GM18519 (cell line): Measurements from ENCODE around the gene SNX20.

ENCODE experiments used
- ATAC-seq: cut with Tn5 transposase; IDR thresholded peaks from one replicate; pipeline ENCODE4 v1.9.1; 2021; ENCODE audit warnings: mild to moderate bottlenecking, moderate library complexity; ENCODE audit not compliant: unreplicated experiment, low FRiP score

SNX20 gene, protein sequence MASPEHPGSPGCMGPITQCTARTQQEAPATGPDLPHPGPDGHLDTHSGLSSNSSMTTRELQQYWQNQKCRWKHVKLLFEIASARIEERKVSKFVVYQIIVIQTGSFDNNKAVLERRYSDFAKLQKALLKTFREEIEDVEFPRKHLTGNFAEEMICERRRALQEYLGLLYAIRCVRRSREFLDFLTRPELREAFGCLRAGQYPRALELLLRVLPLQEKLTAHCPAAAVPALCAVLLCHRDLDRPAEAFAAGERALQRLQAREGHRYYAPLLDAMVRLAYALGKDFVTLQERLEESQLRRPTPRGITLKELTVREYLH

GRCh38 chr16:50681021-50681885 lies at the start of gene SNX20:
Gene SNX20, minus strand, starts transcription at chr16:50681312. Its CDS starts 3,786 bp downstream, at chr16:50677526.
- no peak for ATAC-seq

DNA sequence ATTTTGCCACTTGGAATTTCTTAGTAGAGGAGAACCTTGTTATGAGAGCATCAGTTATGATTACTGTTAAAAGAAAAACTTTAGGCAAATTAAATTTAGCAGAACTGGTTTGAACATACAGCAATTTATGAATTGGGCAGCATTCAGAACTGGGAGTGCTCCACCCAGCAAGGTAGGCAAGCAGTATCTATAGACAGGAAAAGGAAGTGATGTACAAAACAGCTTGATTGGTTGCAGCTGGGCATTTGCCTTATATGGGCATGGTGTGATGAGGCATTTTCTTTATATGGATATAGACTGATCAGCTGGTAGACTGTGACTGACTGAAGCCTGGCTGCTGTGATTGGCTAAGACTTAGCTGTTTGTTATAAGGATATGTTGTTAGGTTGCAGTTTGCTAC lies 43.2 kb upstream of the SNX20 start:
- ATAC-seq = no peak

DNA sequence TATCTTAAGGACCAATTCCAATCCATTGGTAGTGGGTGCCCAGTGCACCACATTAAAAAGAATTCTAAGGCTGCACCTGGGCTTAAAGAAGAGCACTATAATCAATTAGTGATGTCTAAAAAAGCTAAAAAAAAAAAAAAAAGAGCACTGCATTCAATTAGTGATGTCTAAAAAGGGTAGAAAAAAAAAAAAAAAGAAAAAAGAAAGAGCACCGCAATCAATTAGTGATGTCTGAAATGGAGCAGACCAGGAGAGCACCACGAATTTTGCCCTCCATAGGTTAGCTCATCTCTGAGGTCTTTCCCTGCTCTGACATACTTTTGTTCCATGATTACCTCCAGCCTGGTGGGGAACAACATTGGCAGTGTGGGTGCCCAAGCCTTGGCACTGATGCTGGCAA lies 41.8 kb upstream of the SNX20 start:
- ATAC-seq = no peak

- no peak for ATAC-seq
Observed at GRCh38 chr16:50722405-50722737, 41.3 kb upstream of the SNX20 start.

GRCh38 chr16:50721549-50722404 lies 40.7 kb upstream of the SNX20 start:
- no peak for ATAC-seq

- no peak for ATAC-seq
Observed at GRCh38 chr16:50719401-50720337, 38.6 kb upstream of the SNX20 start.

- no peak for ATAC-seq
Observed at GRCh38 chr16:50718761-50719400, 37.8 kb upstream of the SNX20 start.

DNA sequence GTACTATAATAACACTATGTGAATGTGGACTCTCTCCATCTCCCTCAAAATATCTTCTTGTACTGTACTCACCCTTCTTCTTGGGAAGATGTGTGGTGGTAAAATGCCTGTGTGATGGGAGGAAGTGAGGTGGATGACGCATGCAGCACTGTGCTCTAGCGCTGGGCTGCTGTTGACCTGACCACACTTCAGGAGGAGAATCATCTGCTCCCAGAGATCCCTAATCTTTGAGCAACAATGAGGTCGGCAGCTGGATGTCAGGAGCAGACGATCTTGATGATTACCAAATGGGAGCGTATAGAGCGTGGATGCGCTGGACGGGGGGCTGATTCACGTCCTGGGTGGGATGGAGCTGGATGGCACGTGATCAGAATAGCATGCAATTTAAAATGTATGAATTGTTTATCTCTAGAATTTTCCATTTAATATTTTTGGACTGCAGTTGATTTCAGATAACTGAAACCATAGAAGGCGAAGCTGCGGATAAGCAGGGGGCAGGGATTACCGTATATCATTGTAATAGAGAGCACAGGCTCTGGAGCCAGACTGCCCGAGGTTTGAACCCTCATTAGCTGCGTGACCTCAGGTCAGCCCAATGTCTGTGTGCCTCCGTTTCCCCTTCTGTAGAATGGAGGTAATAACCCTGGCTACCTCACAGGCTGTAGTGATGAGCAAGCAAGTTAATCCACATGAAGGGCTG lies 37.1 kb upstream of the SNX20 start:
- no peak for ATAC-seq

- no peak for ATAC-seq
Observed at GRCh38 chr16:50717494-50717893, 36.4 kb upstream of the SNX20 start.

- ATAC-seq = no peak
Observed at GRCh38 chr16:50717091-50717490, 36.0 kb upstream of the SNX20 start.

DNA sequence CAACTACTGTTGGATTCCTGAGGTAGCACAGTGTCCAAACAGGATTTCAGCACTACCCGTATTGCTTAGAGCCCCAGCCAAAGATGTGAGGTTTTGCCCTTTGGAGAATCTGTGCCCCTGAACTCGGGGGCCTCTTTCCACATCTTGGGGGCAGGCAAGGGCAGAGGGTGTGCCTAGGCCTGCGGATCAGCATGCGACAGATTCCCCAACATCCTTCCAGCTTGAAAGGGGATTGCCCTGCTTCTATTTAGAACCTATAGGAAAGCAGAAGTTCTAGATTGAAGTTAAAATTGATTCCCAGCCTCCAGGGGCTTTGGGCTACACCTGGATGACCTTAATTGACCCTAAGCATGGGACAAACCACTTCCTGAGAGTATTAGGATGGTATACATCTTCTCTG lies 31.8 kb upstream of the SNX20 start:
- no peak for ATAC-seq

- ATAC-seq = no peak
Observed at GRCh38 chr16:50712560-50712898, 31.4 kb upstream of the SNX20 start.

DNA sequence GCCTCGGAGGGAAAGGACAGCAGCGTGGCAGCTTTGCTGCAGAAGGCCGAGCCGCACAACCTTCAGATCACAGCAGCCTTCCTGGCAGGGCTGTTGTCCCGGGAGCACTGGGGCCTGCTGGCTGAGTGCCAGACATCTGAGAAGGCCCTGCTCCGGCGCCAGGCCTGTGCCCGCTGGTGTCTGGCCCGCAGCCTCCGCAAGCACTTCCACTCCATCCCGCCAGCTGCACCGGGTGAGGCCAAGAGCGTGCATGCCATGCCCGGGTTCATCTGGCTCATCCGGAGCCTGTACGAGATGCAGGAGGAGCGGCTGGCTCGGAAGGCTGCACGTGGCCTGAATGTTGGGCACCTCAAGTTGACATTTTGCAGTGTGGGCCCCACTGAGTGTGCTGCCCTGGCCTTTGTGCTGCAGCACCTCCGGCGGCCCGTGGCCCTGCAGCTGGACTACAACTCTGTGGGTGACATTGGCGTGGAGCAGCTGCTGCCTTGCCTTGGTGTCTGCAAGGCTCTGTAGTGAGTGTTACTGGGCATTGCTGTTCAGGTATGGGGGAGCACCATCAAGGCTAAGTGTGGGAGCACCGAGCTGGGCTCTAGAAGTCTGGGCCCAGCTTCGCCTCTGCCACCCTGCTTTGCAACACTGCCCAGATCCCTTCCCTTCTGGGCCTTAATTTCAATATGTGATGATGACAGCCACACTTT lies 30.9 kb upstream of the SNX20 start:
- no peak for ATAC-seq

DNA sequence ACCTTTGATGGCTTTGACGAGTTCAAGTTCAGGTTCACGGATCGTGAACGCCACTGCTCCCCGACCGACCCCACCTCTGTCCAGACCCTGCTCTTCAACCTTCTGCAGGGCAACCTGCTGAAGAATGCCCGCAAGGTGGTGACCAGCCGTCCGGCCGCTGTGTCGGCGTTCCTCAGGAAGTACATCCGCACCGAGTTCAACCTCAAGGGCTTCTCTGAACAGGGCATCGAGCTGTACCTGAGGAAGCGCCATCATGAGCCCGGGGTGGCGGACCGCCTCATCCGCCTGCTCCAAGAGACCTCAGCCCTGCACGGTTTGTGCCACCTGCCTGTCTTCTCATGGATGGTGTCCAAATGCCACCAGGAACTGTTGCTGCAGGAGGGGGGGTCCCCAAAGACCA lies 29.9 kb upstream of the SNX20 start:
- no peak for ATAC-seq

DNA sequence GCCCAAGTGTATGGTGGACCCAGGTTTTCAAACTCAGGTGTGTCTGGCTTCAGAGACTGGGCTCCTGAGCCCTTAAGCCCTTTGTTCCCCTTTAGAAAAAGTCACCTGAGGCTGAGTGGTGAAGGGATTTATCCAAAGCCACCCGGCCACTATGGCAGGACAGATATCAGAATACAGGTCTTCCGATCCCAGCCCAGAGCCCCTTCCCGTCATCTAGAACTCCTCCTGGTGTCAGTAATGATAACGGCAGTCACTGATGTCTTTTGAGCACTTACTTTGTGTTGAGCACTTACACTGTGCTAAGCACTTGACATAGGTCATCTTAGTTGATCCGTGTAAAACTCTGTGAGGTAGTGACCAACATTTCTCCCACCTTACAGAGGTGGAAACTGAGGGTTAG lies 28.9 kb upstream of the SNX20 start:
- no peak for ATAC-seq

DNA sequence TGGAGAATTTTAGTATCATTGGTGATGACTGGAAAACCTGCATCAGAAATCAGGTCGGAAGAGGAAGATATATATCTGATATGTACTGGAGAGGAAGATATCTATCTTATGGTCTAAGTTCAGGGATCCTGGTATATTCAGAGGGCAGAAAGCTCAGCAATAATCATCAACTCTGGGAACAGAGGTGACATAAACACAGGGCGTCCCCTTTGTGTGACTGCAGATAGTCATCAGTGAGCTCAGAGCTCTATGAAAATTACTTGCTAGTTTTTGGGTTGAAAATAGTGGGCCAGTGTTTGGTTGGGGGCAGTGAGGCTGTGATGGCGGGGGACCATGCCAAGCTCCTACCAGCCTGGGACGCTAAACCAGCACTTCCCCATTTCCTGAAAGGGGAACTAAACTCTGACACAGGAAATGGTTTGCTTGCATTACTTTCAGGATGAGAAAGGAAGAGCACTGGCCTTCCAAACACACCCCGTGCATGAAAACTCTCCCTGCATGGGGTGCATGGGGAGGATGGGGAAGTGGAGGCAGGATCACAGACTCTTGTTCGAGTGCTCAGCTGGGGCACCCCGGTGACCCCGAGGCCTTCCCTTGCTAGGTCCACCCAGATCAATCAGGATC lies 28.1 kb upstream of the SNX20 start:
- ATAC-seq = no peak

- ATAC-seq = no peak
Observed at GRCh38 chr16:50708373-50709060, 27.4 kb upstream of the SNX20 start.
